ENCODE results near the gene AACS. TPM values are rescaled to one million over a fixed set of nuclear protein-coding genes. Genes with fewer than 3 reads are reported as not detected.

The AACS gene
- total RNA-seq, 6 experiments from 2014 or later = 3.2 to 11.3 (median 4.8) TPM

DNA sequence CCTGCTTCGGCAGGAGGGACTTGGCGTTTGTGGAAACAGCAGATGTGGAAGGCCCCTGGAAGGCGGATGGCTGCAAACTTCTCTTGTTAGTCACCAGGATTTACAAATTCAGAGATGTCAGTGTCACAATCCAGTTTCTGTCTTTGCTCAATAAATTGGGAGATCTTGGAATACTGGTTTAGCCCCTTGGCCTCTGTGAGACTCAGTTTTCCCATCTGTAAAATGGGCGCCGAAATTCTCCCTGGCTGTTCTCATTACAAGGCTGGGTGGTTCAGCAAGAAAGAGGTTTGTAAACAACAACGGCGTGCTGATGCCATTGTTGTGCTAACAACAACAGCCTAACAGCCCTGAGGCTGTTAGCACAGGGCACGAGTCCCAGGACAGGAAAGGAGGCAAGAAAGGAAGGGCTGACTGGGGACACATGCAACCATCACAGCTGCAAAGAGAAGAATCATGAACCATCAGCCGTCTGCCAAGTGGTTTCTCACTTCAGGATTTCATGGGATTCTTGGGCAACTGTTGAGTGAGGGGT is 127.5 kb downstream of the AACS start:
- Histone ChIP-seq H3K27ac (no peak overlapping the region), H3K27me3 (peaks cover 0 to 16% of the 10 kb centered on the region in 2 donors), H3K9me3 (no peaks in the 10 kb centered on the region), H3K4me3 (no peak overlapping the region), H3K4me1 (no peaks in the 10 kb centered on the region), H3K36me3 (no peaks in the 10 kb centered on the region)
- 61% methylated on average over 4 of the region's 9 CpGs for WGBS (ENCODE audit: insufficient coverage, low coverage, low lambda C conversion rate, missing lambda C conversion rate)
- intact Hi-C loops (cut with DNase I) = no loop called here
- ATAC-seq = no peak
- DNase-seq = no peak
- TF ChIP-seq POLR2A (IDR thresholded peaks at IDR 0.05) = no peak
- TF ChIP-seq, protein P1, sequence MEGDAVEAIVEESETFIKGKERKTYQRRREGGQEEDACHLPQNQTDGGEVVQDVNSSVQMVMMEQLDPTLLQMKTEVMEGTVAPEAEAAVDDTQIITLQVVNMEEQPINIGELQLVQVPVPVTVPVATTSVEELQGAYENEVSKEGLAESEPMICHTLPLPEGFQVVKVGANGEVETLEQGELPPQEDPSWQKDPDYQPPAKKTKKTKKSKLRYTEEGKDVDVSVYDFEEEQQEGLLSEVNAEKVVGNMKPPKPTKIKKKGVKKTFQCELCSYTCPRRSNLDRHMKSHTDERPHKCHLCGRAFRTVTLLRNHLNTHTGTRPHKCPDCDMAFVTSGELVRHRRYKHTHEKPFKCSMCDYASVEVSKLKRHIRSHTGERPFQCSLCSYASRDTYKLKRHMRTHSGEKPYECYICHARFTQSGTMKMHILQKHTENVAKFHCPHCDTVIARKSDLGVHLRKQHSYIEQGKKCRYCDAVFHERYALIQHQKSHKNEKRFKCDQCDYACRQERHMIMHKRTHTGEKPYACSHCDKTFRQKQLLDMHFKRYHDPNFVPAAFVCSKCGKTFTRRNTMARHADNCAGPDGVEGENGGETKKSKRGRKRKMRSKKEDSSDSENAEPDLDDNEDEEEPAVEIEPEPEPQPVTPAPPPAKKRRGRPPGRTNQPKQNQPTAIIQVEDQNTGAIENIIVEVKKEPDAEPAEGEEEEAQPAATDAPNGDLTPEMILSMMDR (IDR thresholded peaks at IDR 0.05) = no peak

Small RNA genes lying within 50 kb of the gene (small RNA-seq; reads per million reads assigned to genes)
- gene AC122688.1 = 0 reads per million in 2 experiments

Other genes starting within 250 kb of the AACS start
- gene SCARB1, start 201.6 kb upstream of the AACS start, total RNA-seq = 100 to 1,000 TPM; 128 to 359 (median 214) TPM
- gene UBC, start 150.8 kb upstream of the AACS start, total RNA-seq = 1,000 to 10,000 TPM in 1 of 6 experiments, 100 to 1,000 TPM in 5; 390 to 1,023 (median 604) TPM
- 1 to 10 TPM; 5.2 to 8.7 (median 7.1) TPM for gene DHX37, start 76.3 kb upstream of the AACS start, total RNA-seq
- 10 to 100 TPM in 2 of 6 experiments, 1 to 10 TPM in 4; 4.7 to 11.4 (median 6.7) TPM for gene BRI3BP, start 71.8 kb upstream of the AACS start, total RNA-seq
- gene TMEM132B, start 121.0 kb downstream of the AACS start, total RNA-seq = under 1 TPM in 5 of 6 experiments, not detected in 1; under 0.01 to 0.12 (median 0.02) TPM

All from right lobe of liver (tissue), 6 donors.